SJCRH30 (cell line): ENCODE measurements around the gene NIPAL1. TPM values are rescaled to one million over a fixed set of nuclear protein-coding genes. Genes with fewer than 3 reads are reported as not detected.

ENCODE experiments used
- total RNA-seq: library from RNA; depleted of rRNA; stranded (reverse); fragments of >200 nt; shearing (Covaris generic); gene quantifications from 2 replicates; pipeline ENCODE4 v1.2.3, GENCODE V29; 2014; rRNA removed

NIPAL1 gene
- total RNA-seq, 1 experiment from 2014 or later: 0.04 TPM

Other genes starting within 250 kb of the NIPAL1 start
- gene CORIN, start 178.7 kb upstream of the NIPAL1 start, total RNA-seq: 0.08 and 0.38 TPM in 2 replicates
- gene NFXL1, start 102.2 kb upstream of the NIPAL1 start, total RNA-seq: 12.4 and 12.6 TPM in 2 replicates
- not detected in 2 replicates for gene CNGA1, start 91 bp upstream of the NIPAL1 start, total RNA-seq
- 0.35 and 1.1 TPM in 2 replicates for gene TXK, start 117.5 kb downstream of the NIPAL1 start, total RNA-seq